ENCODE data around the gene EBF3.

DNA sequence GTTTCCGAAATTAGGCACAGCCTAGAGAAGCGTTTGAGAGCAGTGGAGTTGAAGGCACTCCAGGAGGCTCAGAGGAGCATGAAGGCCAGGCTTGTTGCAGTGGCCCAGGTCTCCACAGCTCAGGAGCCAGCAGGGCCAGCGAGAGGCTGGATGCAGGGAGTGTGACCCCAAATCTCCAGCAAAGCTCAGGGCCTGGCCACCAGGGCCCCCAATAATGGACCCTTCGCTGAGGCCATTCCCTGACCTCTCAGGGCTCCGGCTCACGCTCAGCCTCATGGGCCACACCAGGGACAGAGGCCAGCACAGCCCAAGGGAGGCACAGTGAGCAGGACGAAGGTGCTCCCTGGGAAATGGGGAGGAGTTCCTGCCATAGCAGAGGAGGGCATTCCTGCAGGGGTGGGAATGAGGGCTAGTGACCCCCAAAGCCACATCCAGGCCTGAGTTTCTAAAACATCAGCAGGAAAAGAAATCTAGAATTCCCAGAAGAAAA lies 47.5 kb downstream of the EBF3 start:
- TF ChIP-seq CTCF (IDR thresholded peaks at IDR 0.05 in 2 of 3, conservative IDR thresholded peaks at IDR 0.05 in 1 of 3; ENCODE audit: borderline replicate concordance in 1 of 3, insufficient read depth in 1 of 3, low read depth in 2 of 3, low read length in 2 of 3) (no peak), POLR2AphosphoS5 (IDR thresholded peaks at IDR 0.05; ENCODE audit: low read depth, low read length) (no peak), TCF7L2 (IDR thresholded peaks at IDR 0.05; ENCODE audit: borderline replicate concordance, extremely low read depth, insufficient read depth, insufficient read length) (no peak), ZNF274 (IDR thresholded peaks at IDR 0.05; ENCODE audit: low read depth, low read length) (no peak)

Measured in HCT116 (cell line).